GM12801 (cell line): Measurements from ENCODE around the gene NEDD8.

Experiments used
- TF ChIP-seq, protein P1 (sequence below): IDR thresholded peaks from one replicate; pipeline ENCODE4 v1.5.1; 2011; ENCODE audit warnings: control low read depth; ENCODE audit not compliant: insufficient read length; ENCODE audit errors: extremely low read depth

Gene NEDD8

DNA sequence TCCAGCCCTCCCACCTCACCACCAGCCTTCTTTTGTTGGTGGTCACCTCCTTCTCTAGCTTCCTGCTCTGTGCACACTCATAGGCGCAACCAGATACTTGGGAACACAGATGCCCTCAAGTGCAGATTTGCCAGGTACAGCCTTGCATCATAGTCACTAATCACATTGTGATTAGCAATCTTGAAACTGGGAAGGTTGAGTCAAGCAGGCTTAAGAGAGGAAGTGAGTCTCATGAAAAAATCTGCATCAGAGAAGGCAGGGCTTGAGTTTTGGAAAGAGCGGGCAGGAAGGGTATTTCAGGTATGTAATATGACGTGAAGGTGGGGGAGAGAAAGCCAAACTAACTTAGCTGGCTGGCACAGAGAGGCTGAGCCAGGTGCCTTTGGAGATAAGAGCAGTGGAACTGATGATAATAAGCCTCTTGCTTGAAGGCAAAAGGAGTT is 42.0 kb upstream of the NEDD8 start:
- TF ChIP-seq, protein P1, sequence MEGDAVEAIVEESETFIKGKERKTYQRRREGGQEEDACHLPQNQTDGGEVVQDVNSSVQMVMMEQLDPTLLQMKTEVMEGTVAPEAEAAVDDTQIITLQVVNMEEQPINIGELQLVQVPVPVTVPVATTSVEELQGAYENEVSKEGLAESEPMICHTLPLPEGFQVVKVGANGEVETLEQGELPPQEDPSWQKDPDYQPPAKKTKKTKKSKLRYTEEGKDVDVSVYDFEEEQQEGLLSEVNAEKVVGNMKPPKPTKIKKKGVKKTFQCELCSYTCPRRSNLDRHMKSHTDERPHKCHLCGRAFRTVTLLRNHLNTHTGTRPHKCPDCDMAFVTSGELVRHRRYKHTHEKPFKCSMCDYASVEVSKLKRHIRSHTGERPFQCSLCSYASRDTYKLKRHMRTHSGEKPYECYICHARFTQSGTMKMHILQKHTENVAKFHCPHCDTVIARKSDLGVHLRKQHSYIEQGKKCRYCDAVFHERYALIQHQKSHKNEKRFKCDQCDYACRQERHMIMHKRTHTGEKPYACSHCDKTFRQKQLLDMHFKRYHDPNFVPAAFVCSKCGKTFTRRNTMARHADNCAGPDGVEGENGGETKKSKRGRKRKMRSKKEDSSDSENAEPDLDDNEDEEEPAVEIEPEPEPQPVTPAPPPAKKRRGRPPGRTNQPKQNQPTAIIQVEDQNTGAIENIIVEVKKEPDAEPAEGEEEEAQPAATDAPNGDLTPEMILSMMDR, result no peak

DNA sequence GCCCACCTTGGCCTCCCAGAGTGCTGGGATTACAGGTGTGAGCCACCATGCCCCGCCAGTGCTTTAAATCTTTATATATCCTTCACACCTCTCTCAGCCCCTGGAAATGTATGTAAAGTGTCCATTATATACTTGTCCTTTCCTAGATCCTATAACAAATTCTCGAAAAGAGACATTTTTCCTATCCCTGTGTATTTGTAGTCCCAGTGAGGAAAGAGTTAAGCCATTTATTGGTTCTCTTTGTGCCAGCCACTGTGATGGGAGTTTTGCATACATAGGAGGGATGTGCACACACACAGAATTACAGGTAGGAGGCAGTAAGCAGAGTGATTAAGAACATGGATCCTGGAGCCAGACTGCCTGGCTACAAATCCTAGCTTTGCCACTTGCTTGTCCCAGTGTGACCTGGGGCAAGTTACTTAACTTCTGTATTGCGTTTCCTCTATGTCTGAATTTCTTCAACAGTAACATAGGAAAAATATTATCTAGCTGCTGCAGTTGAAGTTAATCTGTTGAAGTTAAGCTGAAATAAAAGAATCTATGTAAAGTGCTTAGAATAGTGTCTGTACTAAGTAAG is 41.3 kb upstream of the NEDD8 start:
- TF ChIP-seq, protein P1, result no peak

DNA sequence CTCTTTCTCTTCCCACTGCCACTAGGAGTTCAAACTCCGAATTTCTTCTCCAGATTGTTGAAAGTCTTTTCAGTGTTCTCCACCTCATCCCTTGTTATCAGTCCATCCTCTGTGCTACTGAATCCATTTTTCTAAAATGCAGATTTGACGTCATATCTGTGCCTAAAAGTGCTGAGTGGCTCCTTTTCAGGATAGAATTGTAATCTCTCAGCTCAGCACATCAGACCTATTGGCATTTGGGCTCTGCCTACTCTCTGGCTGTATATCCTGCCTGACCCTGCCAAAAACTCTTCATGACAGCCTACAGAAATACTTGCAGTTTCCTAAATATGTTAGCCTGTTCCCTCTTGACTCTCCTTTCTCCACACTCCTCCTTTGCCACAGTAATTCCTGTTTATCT is 40.3 kb upstream of the NEDD8 start:
- TF ChIP-seq, protein P1, result no peak

DNA sequence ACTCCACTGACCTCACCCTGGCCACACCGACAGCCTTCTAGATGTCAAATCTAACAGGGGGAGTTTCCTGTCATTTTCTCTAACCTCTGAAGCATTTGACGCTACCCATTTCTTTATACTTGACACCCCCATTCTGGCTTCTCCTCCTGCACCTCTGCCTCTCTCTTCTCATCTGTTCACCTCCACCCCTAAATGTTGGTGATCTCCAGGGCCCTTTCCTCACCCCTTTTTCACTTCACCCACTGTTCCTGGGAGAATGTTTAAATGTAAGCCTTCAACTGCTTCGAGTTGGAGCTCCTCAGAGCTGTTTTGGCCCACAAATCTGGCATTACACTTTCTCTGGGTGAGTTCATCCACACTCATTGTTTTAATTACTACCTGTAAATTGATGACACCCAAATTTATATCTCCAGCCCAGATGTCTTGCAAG is 39.7 kb upstream of the NEDD8 start:
- TF ChIP-seq, protein P1, result no peak

DNA sequence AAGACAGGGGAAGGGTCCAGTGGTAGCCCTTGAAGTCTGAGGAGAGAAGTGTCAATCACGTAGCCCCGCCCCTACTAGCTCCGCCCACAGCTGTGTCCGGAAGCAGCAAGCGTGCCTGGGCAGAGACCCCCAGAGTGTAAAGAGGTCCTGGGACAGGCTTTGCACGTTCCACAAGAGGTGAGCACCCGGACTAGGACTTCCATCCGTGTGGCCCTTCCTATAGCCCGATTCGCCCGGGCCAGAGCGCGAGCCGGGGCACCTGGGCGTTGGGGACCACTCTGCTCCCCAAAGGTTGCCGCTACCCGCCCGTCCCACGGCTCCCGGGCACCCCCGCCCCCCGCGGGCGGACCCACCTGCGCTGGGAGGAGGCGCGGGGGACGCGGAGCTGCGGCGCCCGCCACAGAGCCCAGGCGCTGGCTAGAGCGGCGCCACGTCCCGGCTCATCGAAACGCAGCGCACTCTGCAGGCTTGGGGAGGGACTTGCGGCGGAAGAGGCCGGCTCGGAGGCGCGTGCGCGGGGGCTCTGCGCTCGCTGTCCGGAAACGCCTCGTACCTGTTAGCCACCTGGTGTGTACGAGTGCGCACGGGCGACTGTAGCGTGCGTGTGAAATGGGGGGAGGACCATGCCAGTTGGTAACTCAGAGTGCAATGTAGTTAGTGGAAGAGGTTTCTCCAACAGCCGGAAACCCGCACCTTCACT is 39.1 kb upstream of the NEDD8 start, which contains the start of gene RABGGTA:
Gene RABGGTA (minus strand): TSS at position 464 of the 700 bp plus-strand sequence. CDS start 482 bp downstream, outside the sequence.
- TF ChIP-seq, protein P1, result no peak

DNA sequence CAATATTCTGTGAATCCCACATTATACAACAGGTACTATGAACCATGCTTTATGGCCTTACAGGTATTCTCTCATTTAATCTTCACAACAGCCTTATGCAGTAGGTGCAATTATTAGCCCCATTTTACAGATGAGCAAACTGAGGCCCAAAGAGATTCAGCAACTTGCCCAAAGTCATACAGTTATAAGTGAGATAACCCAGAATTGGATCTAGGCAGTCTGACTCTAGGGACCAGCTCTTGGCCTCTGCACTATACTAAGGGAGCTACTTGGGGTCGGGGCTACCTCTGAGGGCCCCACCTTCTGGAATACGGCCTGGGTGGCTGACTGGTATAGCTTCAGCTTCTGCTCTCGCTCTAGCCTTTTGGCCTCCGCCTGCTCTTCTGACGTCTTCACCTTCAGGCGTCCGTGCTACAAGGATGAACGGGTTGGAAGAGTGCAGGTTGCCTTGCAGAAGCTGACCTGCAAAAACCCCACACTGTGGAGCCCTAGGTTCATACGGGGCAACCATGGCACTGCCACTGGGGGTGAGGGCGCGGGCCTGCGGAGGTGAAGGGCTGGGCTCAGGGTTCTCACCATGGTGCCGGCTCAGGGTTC is 38.5 kb upstream of the NEDD8 start:
- TF ChIP-seq, protein P1, result no peak

DNA sequence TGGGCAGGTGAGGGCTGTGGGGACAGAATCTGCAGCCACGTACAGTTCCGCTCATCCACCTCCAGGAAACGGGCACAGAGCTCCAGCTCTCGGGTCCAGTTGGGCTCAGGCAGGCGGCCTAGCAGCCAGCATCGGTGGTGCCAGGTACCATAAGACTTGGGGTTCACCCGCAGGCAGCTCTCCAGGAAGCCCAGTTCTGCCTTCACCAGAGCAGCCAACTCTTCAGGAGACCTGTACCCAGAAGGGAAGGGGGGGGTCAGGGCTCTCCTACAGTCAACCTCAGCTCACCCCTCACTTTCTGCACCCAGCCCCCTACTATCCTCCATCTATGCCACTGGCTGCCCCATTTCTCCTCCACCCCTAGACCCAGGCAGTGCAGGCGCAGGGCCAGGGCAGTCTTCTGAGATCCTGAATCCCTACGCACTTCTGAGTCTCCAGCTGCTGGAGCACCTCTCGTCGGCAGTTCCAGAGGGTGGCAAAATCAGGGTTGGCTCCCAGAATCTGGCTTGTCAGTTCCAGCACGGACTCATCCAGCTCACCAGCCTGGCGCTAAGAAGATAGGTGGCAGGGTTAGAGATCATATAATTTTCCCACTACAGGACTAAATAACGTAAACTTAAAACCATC is 37.9 kb upstream of the NEDD8 start:
- TF ChIP-seq, protein P1, result no peak
